GM12878 (cell line): Measurements from ENCODE around the gene LIPA. TPM values are rescaled to one million over a fixed set of nuclear protein-coding genes. Genes with fewer than 3 reads are reported as not detected.

Experiments
- ATAC-seq: fragments of 200-7000 bp; cut with Tn5 transposase; 3 replicates; pipeline ENCODE4 v1.9.1; 2020; ENCODE audit warnings: mild to moderate bottlenecking, moderate library complexity
- BruUV-seq: library from RNA; stranded (reverse); fragments of 400-500 nt; replicated peaks from 2 replicates; lab custom pipeline; 2021; lab: Mats Ljungman, UMichigan
- CTCF ChIA-PET: fragments of 300-600 bp; sonication (Branson Sonifier 250); formaldehyde crosslinking; extraction: SDS; loops from one replicate; lab custom pipeline; 2021; ENCODE audit warnings: inconsistent platforms; lab: Yijun Ruan, JAX
- POLR2A ChIA-PET: fragments of 350-600 bp; formaldehyde crosslinking; extraction: SDS; loops from one replicate; lab custom pipeline; 2021; ENCODE audit warnings: inconsistent platforms; lab: Charles Lee
- RAD21 ChIA-PET: fragments of 300-600 bp; sonication (Branson Sonifier 250); formaldehyde crosslinking; loops from one replicate; lab custom pipeline; 2023; ENCODE audit warnings: antibody characterized with exemption; ENCODE audit not compliant: unreplicated experiment; lab: Charles Lee
- SMC1A ChIA-PET: fragments of 300-600 bp; sonication (Branson Sonifier 250); formaldehyde crosslinking; loops from one replicate; lab custom pipeline; 2023; ENCODE audit not compliant: unreplicated experiment, uncharacterized antibody; lab: Charles Lee
- DNase-seq: peaks from one replicate; pipeline ENCODE4 v3.0.0-alpha.2; 2011; ENCODE audit warnings: low read depth, low spot score
- FAIRE-seq: peaks from 3 replicates; lab custom pipeline; 2011; peaks lifted over from hg19 to GRCh38; lab: Jason Lieb, UNC
- H2AFZ ChIP-seq: 2 replicates; pipeline ENCODE4 v1.6.0; 2011; ENCODE audit warnings: low read depth, low read length, control low read depth; ENCODE audit not compliant: control insufficient read depth
- H3K27ac ChIP-seq: 2 replicates; pipeline ENCODE4 v1.5.1; 2011; ENCODE audit warnings: control low read depth; ENCODE audit not compliant: control insufficient read depth, insufficient read depth
- H3K27me3 ChIP-seq, 2 experiments: replicated peaks in 1 of 2; 2 replicates each; pipeline versions ENCODE4 v1.6.0 to v1.6.1; 2011; ENCODE audit warnings: low read length in 1 of 2; ENCODE audit not compliant: control insufficient read depth in 2 of 2, insufficient read depth in 2 of 2
- H3K36me3 ChIP-seq, 2 experiments: 2 replicates each; pipeline ENCODE4 v1.5.1; 2011; ENCODE audit warnings: low read length in 1 of 2; ENCODE audit not compliant: control insufficient read depth in 2 of 2, insufficient read depth in 2 of 2
- H3K4me1 ChIP-seq: 2 replicates; pipeline ENCODE4 v1.6.1; 2011; ENCODE audit warnings: mild to moderate bottlenecking, low read length, moderate library complexity, mixed read lengths; ENCODE audit not compliant: control insufficient read depth, insufficient read depth
- H3K4me2 ChIP-seq: 2 replicates; pipeline ENCODE4 v1.6.0; 2011; ENCODE audit warnings: control low read depth; ENCODE audit not compliant: control insufficient read depth, insufficient read depth
- H3K4me3 ChIP-seq: fragments of 200-600 bp; sonication (generic); 2 replicates; pipeline ENCODE4 v1.5.1; 2016
- H3K79me2 ChIP-seq: 2 replicates; pipeline ENCODE4 v1.6.0; 2011; ENCODE audit warnings: low read length; ENCODE audit not compliant: control insufficient read depth, insufficient read depth
- H3K9ac ChIP-seq: 2 replicates; pipeline ENCODE4 v1.8.0; 2011; ENCODE audit warnings: low read length, control low read depth, mixed read lengths; ENCODE audit not compliant: control insufficient read depth, insufficient read depth
- H3K9me3 ChIP-seq: replicated peaks from 3 replicates; pipeline ENCODE4 v1.5.1; 2011; ENCODE audit warnings: mild to moderate bottlenecking, low read length; ENCODE audit not compliant: control insufficient read depth, insufficient read depth
- H4K20me1 ChIP-seq: 2 replicates; pipeline ENCODE4 v1.6.0; 2011; ENCODE audit not compliant: control insufficient read depth, insufficient read depth
- GABPA ChIP-seq: IDR thresholded peaks from 2 replicates; pipeline ENCODE4 v1.6.1; 2014; ENCODE audit warnings: antibody characterized with exemption, low read depth, mild to moderate bottlenecking, inconsistent platforms
- IRF5 ChIP-seq: fragments of 450-650 bp; IDR thresholded peaks from 2 replicates; pipeline ENCODE4 v1.6.1; 2017; ENCODE audit warnings: borderline replicate concordance
- JUND ChIP-seq: IDR thresholded peaks from 2 replicates; pipeline ENCODE4 v1.6.1; 2012; ENCODE audit warnings: low read depth, mild to moderate bottlenecking, low read length, improper control_type of control experiment, moderate library complexity
- MTA3 ChIP-seq: IDR thresholded peaks from 2 replicates; pipeline ENCODE4 v1.6.1; 2012; ENCODE audit warnings: low read length, inconsistent platforms, borderline replicate concordance
- NFIC ChIP-seq: IDR thresholded peaks from 2 replicates; pipeline ENCODE4 v1.6.1; 2012; ENCODE audit warnings: low read depth, mild to moderate bottlenecking, inconsistent platforms, low read length, moderate library complexity
- NR2C1 ChIP-seq: fragments of 450-650 bp; IDR thresholded peaks from 2 replicates; pipeline ENCODE4 v1.6.1; 2017; ENCODE audit warnings: antibody characterized with exemption, mild to moderate bottlenecking, moderate library complexity
- NRF1 ChIP-seq: conservative IDR thresholded peaks from 2 replicates; pipeline ENCODE4 v1.6.1; 2011; ENCODE audit warnings: mild to moderate bottlenecking, low read depth, low read length, improper control_type of control experiment
- POLR2AphosphoS2 ChIP-seq: IDR thresholded peaks from 2 replicates; pipeline ENCODE4 v1.6.1; 2011; ENCODE audit warnings: low read depth, mild to moderate bottlenecking, low read length, improper control_type of control experiment, moderate library complexity
- RB1 ChIP-seq: fragments of 450-650 bp; formaldehyde crosslinking; IDR thresholded peaks from 2 replicates; pipeline ENCODE4 v1.6.1; 2017; ENCODE audit warnings: mild to moderate bottlenecking, borderline replicate concordance
- SMC3 ChIP-seq: IDR thresholded peaks from 2 replicates; pipeline ENCODE4 v1.6.1; 2011; ENCODE audit warnings: low read length, improper control_type of control experiment, borderline replicate concordance
- TCF12 ChIP-seq: IDR thresholded peaks from 2 replicates; pipeline ENCODE4 v1.6.1; 2011; ENCODE audit warnings: low read depth, mild to moderate bottlenecking, low read length
- TCF3 ChIP-seq: IDR thresholded peaks from 2 replicates; pipeline ENCODE4 v1.6.1; 2012; ENCODE audit warnings: low read depth, mild to moderate bottlenecking, low read length, borderline replicate concordance; ENCODE audit not compliant: insufficient read depth
- USF1 ChIP-seq: IDR thresholded peaks from 2 replicates; pipeline ENCODE4 v1.6.1; 2011; ENCODE audit warnings: borderline replicate concordance, low read depth, mild to moderate bottlenecking, moderate library complexity, mixed read lengths, low read length; ENCODE audit not compliant: insufficient read depth; ENCODE audit errors: extremely low read length
- YY1 ChIP-seq: IDR thresholded peaks from 2 replicates; pipeline ENCODE4 v1.6.1; 2011; ENCODE audit warnings: low read depth, mild to moderate bottlenecking, low read length
- ZBTB4 ChIP-seq: fragments of 450-650 bp; formaldehyde crosslinking; IDR thresholded peaks from 2 replicates; pipeline ENCODE4 v1.4.0; 2022; ENCODE audit warnings: mild to moderate bottlenecking, moderate library complexity
- ZNF384 ChIP-seq: IDR thresholded peaks from 2 replicates; pipeline ENCODE4 v1.6.1; 2012; ENCODE audit warnings: low read depth, mild to moderate bottlenecking, low read length, improper control_type of control experiment, borderline replicate concordance
- WGBS: methylation state at CpG from one replicate; pipeline ENCODE4 v1.1.6; 2016; ENCODE audit warnings: low lambda C conversion rate; ENCODE audit not compliant: insufficient replicate concordance, insufficient coverage; ENCODE audit errors: missing lambda C conversion rate; 5-methylcytosine and 5-hydroxymethylcytosine counted together
- in situ Hi-C: fragments of 300-500 bp; cut with MboI; formaldehyde crosslinking; loops from 9 replicates; pipeline ENCODE4 v1.14.3; 2018; ENCODE audit warnings: mixed read lengths
- intact Hi-C: fragments of 100-400 bp; cut with micrococcal nuclease; formaldehyde crosslinking; loops from one replicate; pipeline ENCODE4 v1.14.2; 2022; ENCODE audit not compliant: unreplicated experiment
- polyA plus RNA-seq, 11 experiments: library from polyadenylated mRNA; depleted of rRNA in 4 of 11; unstranded in 6 of 11; stranded (reverse) in 5 of 11; fragments of >200 nt; fragmentation: Nextera tagmentation in 4 of 11; fragmentation: Illumina TruSeq in 1 of 11; extraction: Ambion mirVana in 4 of 11; extraction: Trizol in 1 of 11; gene quantifications; 1 replicate in 1 of 11; 2 replicates in 10 of 11; pipeline versions ENCODE4 v1.2.1 to v1.2.3, GENCODE V29; 2011 to 2016; ENCODE audit warnings: inconsistent platforms in 2 of 11, missing spikeins in 2 of 11, low read depth in 1 of 11
- total RNA-seq, 4 experiments: library from RNA; depleted of rRNA in 3 of 4; stranded (reverse); fragments of >200 nt in 3 of 4; fragmentation: Illumina TruSeq in 1 of 4; extraction: Trizol in 1 of 4; gene quantifications; 2 replicates each; pipeline versions ENCODE4 v1.2.1 to v1.2.3, GENCODE V29; 2013 to 2021

The LIPA gene
- total and polyA plus RNA-seq, 10 of the 15 experiments (the other 5 are each of a cell fraction or from before 2014, with no cell fraction given), result 31.1 to 50.3 (median 39.5) TPM

- ATAC-seq, result no peak
- ChIA-PET RAD21 (no interaction called here), CTCF (interaction anchor here (0.7 kb wide), 1 partner anchor 238 kb away, joined by 3 read pairs; no protein-coding TSS in a partner anchor), SMC1A (no interaction called here), POLR2A (no interaction called here)
- BruUV-seq, result no TSS peak
- Histone ChIP-seq H4K20me1 (no peaks in the 10 kb centered on the region), H3K4me2 (no peak overlapping the region), H3K4me1 (no peaks in the 10 kb centered on the region), H3K27me3 (no peaks in the 10 kb centered on the region; a peak in 1 of 4 replicates), H2AFZ (no peak overlapping the region), H3K4me3 (no peak overlapping the region), H3K79me2 (no peaks in the 10 kb centered on the region), H3K9me3 (no peaks in the 10 kb centered on the region), H3K27ac (no peak overlapping the region), H3K9ac (no peak overlapping the region), H3K36me3 (no peaks in the 10 kb centered on the region)
- intact Hi-C loops (no loop called here), in situ Hi-C loops (no loop called here)
- FAIRE-seq, result no peak
- WGBS, result 92% methylated on average over 2 of the region's 2 CpGs
- DNase-seq, result no peak
- TF ChIP-seq RB1 (no peak), ZBTB4 (CRISPR knock-in tag) (no peak), NR2C1 (no peak), TCF3 (no peak), TCF12 (no peak), POLR2AphosphoS2 (no peak), NFIC (no peak), SMC3 (no peak), YY1 (no peak), JUND (no peak), USF1 (no peak), ZNF384 (no peak), IRF5 (no peak), GABPA (no peak), NRF1 (no peak), MTA3 (no peak)
Measured at GRCh38 chr10:89171263-89171872, 80.2 kb downstream of the LIPA start.
